ENCODE results near the gene ANKS1B. TPM values are rescaled to one million over a fixed set of nuclear protein-coding genes. Genes with fewer than 3 reads are reported as not detected.

The ANKS1B gene
- total and polyA plus RNA-seq, 2 experiments from 2014 or later, result 1.8 to 1.9 TPM

- no peaks in the 10 kb centered on the region for H3K36me3 ChIP-seq
- no peaks in the 10 kb centered on the region for H3K9me3 ChIP-seq (ENCODE audit: low read depth)
- H3K4me3 ChIP-seq, result no peak overlapping the region
- no peak for DNase-seq (ENCODE audit: low read depth in 1 of 2, low spot score in 1 of 2)
- no peaks in the 10 kb centered on the region for H3K27me3 ChIP-seq
- no peaks in the 10 kb centered on the region for H3K4me1 ChIP-seq (ENCODE audit: low read depth)
- no peak for TF ChIP-seq CTCF (IDR thresholded peaks at IDR 0.05; ENCODE audit: low read depth, low read length)
- H3K27ac ChIP-seq, result no peak overlapping the region
Observed at GRCh38 chr12:99523853-99524252, 460.9 kb downstream of the ANKS1B start.

DNA sequence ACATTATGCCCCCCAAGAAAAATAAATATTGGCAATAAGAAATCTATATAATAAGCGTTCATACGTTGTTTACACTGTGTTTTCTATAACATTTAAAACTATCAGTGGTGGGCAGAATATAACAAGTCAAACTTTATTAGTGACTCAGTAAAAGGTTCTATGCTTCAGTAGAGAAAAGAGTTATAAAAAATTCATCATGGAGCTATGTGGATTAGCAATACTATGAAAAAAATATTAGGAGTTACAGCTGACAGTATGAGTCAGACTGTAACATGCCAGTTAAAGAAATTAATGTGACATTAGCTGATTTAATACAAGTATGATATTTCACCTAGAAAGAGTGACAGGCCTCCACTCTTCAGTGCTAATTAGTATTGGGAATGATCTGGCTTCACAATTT, 462.3 kb downstream of the ANKS1B start:
- Histone ChIP-seq H3K36me3 (no peaks in the 10 kb centered on the region), H3K9me3 (ENCODE audit: low read depth) (no peaks in the 10 kb centered on the region), H3K27ac (no peak overlapping the region), H3K27me3 (no peaks in the 10 kb centered on the region), H3K4me3 (no peak overlapping the region), H3K4me1 (ENCODE audit: low read depth) (no peaks in the 10 kb centered on the region)
- TF ChIP-seq CTCF (IDR thresholded peaks at IDR 0.05; ENCODE audit: low read depth, low read length), result no peak
- no peak for DNase-seq (ENCODE audit: low read depth in 1 of 2, low spot score in 1 of 2)

GRCh38 chr12:99521664-99522063, 463.1 kb downstream of the ANKS1B start:
- H3K27ac ChIP-seq, result no peak overlapping the region
- H3K4me3 ChIP-seq, result no peak overlapping the region
- no peaks in the 10 kb centered on the region for H3K4me1 ChIP-seq (ENCODE audit: low read depth)
- no peaks in the 10 kb centered on the region for H3K36me3 ChIP-seq
- no peak for TF ChIP-seq CTCF (IDR thresholded peaks at IDR 0.05; ENCODE audit: low read depth, low read length)
- no peaks in the 10 kb centered on the region for H3K27me3 ChIP-seq
- DNase-seq (ENCODE audit: low read depth in 1 of 2, low spot score in 1 of 2), result no peak
- no peaks in the 10 kb centered on the region for H3K9me3 ChIP-seq (ENCODE audit: low read depth)

DNA sequence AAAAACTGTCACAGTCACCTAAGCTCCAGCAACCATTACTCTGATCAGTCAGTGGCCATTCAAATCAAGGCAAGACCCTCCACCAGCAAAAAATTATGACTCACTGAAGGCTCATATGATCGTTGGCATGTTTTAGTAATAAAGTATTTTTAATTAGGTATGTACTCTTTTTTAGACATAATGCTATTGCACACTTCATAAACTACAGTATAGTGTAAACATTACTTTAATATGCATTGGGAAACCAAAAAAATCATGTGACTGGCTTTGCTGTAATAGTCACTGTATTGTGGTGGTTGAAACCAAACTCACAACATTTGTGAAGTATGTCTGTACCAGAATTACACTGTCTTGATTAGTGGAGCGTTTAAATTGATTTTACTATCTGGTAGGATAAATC, 471.7 kb downstream of the ANKS1B start:
- Histone ChIP-seq H3K27me3 (no peaks in the 10 kb centered on the region), H3K4me3 (no peak overlapping the region), H3K4me1 (ENCODE audit: low read depth) (no peaks in the 10 kb centered on the region), H3K27ac (no peak overlapping the region), H3K9me3 (ENCODE audit: low read depth) (no peaks in the 10 kb centered on the region), H3K36me3 (no peaks in the 10 kb centered on the region)
- no peak for DNase-seq (ENCODE audit: low read depth in 1 of 2, low spot score in 1 of 2)
- TF ChIP-seq CTCF (IDR thresholded peaks at IDR 0.05; ENCODE audit: low read depth, low read length), result no peak

- no peak for TF ChIP-seq CTCF (IDR thresholded peaks at IDR 0.05; ENCODE audit: low read depth, low read length)
- Histone ChIP-seq H3K4me1 (ENCODE audit: low read depth) (no peaks in the 10 kb centered on the region), H3K36me3 (no peaks in the 10 kb centered on the region), H3K9me3 (ENCODE audit: low read depth) (no peaks in the 10 kb centered on the region), H3K27ac (no peak overlapping the region), H3K4me3 (no peak overlapping the region), H3K27me3 (no peaks in the 10 kb centered on the region)
- no peak for DNase-seq (ENCODE audit: low read depth in 1 of 2, low spot score in 1 of 2)
Observed at GRCh38 chr12:99505805-99506204, 478.9 kb downstream of the ANKS1B start.

GRCh38 chr12:99498756-99499155, 486.0 kb downstream of the ANKS1B start:
- no peak for TF ChIP-seq CTCF (IDR thresholded peaks at IDR 0.05; ENCODE audit: low read depth, low read length)
- H3K9me3 ChIP-seq (ENCODE audit: low read depth), result no peaks in the 10 kb centered on the region
- no peaks in the 10 kb centered on the region for H3K27me3 ChIP-seq
- no peaks in the 10 kb centered on the region for H3K36me3 ChIP-seq
- H3K4me3 ChIP-seq, result no peak overlapping the region
- H3K27ac ChIP-seq, result no peak overlapping the region
- H3K4me1 ChIP-seq (ENCODE audit: low read depth), result no peaks in the 10 kb centered on the region
- DNase-seq (ENCODE audit: low read depth in 1 of 2, low spot score in 1 of 2), result no peak
